HG03520 (cell line): Measurements from ENCODE around the gene GBE1.

ENCODE experiments used
- ATAC-seq: cut with Tn5 transposase; IDR thresholded peaks from one replicate; pipeline ENCODE4 v1.9.1; 2021; ENCODE audit warnings: mild to moderate bottlenecking, moderate library complexity; ENCODE audit not compliant: unreplicated experiment

The GBE1 gene

DNA sequence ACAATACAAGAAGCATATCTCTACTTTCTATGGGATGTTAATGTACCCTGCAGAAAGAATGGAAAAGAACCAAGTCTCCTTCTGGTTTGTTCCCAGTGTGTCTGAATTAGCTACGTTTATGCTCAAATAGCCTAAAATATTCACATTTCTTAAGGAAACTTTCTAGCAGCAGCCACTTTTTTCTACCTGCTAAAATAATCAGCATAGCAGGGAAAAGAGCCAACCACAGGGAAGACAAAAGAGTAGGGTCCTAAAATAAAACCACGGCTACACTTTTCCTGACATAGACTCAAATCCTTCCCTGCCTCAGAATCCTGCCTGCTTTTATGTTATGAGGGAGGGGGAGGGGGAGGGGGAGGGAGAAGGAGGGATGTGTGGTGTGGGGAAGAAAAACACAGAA is 136.7 kb downstream of the GBE1 start:
- no peak for ATAC-seq

DNA sequence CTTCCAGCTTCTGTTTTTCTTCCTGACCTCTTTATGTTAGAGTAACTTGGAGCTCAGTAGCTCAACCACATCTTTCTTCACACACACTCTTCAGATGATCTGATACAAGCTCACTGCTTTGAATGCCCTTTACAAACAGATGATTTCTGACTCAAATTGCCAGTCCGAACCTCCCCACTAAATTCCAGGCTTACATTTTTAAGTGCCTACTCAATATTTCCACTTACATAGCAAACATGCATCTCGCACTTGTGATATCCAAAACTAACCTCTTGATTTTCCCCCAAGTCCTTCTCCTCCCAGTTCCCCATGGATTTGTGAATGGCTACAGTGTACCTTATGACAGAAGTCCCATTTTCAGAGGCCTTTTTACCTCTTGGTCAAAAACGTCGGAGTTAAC is 139.1 kb downstream of the GBE1 start:
- no peak for ATAC-seq

DNA sequence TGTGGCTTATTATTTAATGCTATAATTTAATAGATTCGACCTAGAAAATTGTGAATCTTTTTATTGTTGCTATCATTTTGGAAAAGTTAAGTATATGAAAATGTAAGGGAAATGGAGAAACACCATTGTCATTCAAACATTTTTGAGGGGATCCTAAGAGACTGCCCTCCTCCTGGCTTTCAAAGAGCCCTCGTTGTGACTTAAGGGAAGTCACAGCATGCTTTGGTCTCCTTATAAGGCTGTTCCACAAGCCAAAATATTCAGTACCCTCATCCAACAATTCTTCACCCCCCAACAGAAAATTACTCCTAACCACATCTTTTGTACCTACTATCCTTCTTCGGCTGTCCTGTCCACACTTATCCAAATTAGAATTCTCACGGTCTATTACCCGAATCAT is 140.2 kb downstream of the GBE1 start:
- no peak for ATAC-seq

GRCh38 chr3:81620849-81621248 is 140.6 kb downstream of the GBE1 start:
- no peak for ATAC-seq

DNA sequence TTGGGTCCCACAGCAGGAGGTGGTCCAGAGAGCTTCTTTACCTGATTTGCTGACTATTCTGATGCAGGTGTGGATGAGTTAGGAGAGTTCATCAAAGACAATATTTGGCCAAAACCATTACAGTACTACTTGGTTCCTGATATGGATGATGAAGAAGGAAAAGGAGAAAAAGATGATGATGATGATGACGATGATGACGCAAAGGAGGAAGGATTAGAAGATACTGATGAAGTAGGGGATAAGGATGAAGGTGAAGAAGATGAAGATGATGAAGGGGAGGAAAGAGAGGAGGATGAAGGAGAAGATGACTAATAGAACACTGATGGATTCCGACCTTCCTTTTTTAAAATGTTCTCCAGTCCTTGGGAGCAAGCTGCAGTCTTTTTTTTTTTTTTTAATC is 148.7 kb downstream of the GBE1 start:
- no peak for ATAC-seq

- ATAC-seq: no peak
Observed at GRCh38 chr3:81602781-81603180, 158.7 kb downstream of the GBE1 start.

GRCh38 chr3:81601707-81602305 is 159.6 kb downstream of the GBE1 start:
- no peak for ATAC-seq

DNA sequence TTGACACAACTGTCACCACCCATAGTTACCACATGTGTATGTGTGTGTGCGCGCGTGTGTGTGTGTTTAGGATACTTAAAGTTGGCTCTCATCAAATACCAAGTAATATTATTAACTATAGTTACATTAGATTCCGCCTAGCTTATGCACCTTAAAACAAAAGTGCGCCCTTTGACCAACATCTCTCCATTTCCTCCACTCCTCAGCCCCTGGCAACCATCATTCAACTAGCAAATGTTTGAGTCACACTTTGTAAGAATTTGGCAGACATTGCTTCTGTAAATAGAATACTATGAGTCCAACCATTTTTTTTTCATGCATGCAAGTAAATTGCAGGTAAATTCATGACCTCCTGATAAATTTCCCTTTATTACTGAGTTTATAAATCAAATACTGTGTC is 169.3 kb downstream of the GBE1 start:
- no peak for ATAC-seq

- no peak for ATAC-seq
Observed at GRCh38 chr3:81585937-81586336, 175.5 kb downstream of the GBE1 start.

GRCh38 chr3:81585056-81585455 is 176.4 kb downstream of the GBE1 start:
- ATAC-seq: no peak

GRCh38 chr3:81581966-81582599 is 179.4 kb downstream of the GBE1 start:
- ATAC-seq: peak; percentile 82

DNA sequence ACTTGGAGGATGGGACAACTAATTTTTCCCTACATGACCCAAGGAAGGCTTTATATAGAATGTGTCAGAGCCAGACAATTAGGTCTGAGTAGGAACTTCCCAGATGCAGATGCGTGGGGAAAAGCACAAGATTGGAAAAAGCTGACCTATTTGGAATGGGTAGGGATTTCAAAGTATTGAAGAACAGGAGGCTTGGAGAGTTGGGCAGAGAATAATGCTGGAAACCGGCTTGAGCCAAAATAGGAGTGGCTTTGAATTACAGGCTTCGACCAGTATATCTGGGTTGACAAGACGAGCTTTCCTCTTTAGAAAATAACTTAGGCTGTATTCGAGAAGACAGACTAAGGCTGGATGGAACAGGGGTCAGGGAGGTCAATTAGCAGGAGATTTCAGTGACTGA is 181.1 kb downstream of the GBE1 start:
- no peak for ATAC-seq

- ATAC-seq: no peak
Observed at GRCh38 chr3:81579744-81580143, 181.7 kb downstream of the GBE1 start.

- no peak for ATAC-seq
Observed at GRCh38 chr3:81572201-81572756, 189.2 kb downstream of the GBE1 start.

- no peak for ATAC-seq
Observed at GRCh38 chr3:81568378-81568777, 193.1 kb downstream of the GBE1 start.

DNA sequence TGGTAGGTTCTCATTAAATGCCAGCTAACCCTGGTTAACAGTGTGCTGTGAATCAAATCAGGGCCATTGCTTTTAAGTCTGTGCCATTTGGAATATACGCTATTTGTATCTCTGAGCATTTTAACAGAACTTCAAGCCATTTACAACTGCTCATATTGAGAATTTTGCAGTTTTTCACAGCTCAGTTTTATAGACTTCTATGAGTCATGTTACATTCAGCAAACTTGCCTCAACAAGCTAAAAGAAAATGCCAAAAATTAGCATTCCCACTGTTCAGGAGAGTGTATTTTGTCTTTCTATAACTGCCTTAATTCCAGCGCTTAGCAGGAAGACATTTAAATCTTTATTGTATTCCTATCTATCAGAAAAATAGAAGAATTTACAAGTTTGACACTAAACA is 196.4 kb downstream of the GBE1 start:
- ATAC-seq: no peak

GRCh38 chr3:81558106-81558505 is 203.3 kb downstream of the GBE1 start:
- no peak for ATAC-seq

DNA sequence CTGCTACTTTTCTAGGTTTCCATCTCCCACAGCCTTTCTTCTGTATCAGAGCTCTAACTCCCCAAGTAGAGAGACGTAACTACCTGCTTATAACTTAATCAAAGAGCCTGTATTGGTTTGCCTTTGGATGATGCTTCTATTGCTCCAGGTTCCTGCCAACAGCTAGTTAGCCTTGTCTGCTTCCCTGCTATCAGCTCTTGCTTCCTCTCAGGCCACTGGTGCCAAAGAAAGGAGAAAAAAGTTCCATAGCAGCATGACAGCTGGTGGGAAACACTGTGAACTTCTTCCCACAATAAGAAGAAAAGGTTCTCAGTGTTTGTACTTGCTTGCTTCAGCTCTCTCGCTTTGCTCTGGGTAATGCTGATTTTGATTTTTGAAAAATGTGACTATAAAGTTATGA is 206.6 kb downstream of the GBE1 start:
- ATAC-seq: no peak

GRCh38 chr3:81554388-81554787 is 207.1 kb downstream of the GBE1 start:
- no peak for ATAC-seq

- no peak for ATAC-seq
Observed at GRCh38 chr3:81550415-81550814, 211.0 kb downstream of the GBE1 start.

GRCh38 chr3:81549831-81550230 is 211.6 kb downstream of the GBE1 start:
- ATAC-seq: no peak

DNA sequence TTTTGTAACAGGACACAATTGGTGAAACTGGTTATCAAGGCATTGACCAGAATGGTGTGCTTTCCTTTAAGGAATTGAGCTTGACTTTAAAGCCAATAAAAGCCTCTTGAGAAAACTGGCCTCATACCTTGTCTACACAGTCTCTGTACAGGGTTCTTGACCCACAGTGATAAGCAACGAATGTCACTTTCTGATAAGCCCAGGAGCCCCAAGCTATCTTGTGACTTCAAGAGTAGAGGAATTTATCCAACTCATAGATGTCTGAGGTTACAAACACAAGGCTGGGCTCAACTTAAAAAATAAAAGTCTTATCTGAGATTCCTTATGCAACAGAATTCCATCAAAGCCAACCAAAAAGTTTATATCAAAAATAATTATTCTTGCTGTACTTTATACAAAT is 212.1 kb downstream of the GBE1 start:
- ATAC-seq: no peak

- no peak for ATAC-seq
Observed at GRCh38 chr3:81545572-81545971, 215.9 kb downstream of the GBE1 start.
